Measurements from ENCODE around the gene MBOAT2. TPM values are rescaled to one million over a fixed set of nuclear protein-coding genes. Genes with fewer than 3 reads are reported as not detected.

Gene MBOAT2
- total and polyA plus RNA-seq, 2 donors (not counting 1 experiment from before 2014, with no cell fraction given) = 0.24 to 1.3 TPM

GRCh38 chr2:8983571-8983970 is 19.9 kb downstream of the MBOAT2 start:
- ATAC-seq (ENCODE audit: low read depth) (no peak), DNase-seq (no peak)
- no peak overlapping the region for H3K4me3 ChIP-seq (ENCODE audit: control extremely low read depth in 1 of 5, extremely low read depth in 1 of 5, insufficient read depth in 1 of 5, low read depth in 2 of 5, low read length in 4 of 5)
- no peak overlapping the region for H3K27ac ChIP-seq (ENCODE audit: low read length in 2 of 2)
- H3K27me3 ChIP-seq (replicated peaks in 1 of 4; ENCODE audit: control extremely low read depth in 1 of 4, control insufficient read depth in 3 of 4, insufficient read depth in 4 of 4, low read length in 3 of 4) = no peaks in the 10 kb centered on the region
- no peak overlapping the region for H2AFZ ChIP-seq (ENCODE audit: insufficient read depth, low read depth, low read length, poor library complexity, severe bottlenecking)
- ChIA-PET CTCF (no interaction called here), POLR2A (no interaction called here)
- peaks cover 3% of the 10 kb centered on the region for H3K79me2 ChIP-seq (ENCODE audit: control insufficient read depth, insufficient read depth, low read length)
- no peaks in the 10 kb centered on the region for H3K9me3 Mint-ChIP-seq (ENCODE audit: insufficient read depth)
- peaks cover 16% of the 10 kb centered on the region for H3K4me1 Mint-ChIP-seq
- no CpG with 5 or more reads among the region's 1 CpG for WGBS (ENCODE audit: insufficient coverage)
- H3K9me3 ChIP-seq (ENCODE audit: control extremely low read depth in 1 of 3, control insufficient read depth in 2 of 3, insufficient read depth in 1 of 3, low read length in 2 of 3) = no peaks in the 10 kb centered on the region
- no peaks in the 10 kb centered on the region for H4K20me1 ChIP-seq (ENCODE audit: control insufficient read depth, insufficient read depth, low read length, poor library complexity, severe bottlenecking)
- no peak overlapping the region for H3K4me3 Mint-ChIP-seq
- no peak overlapping the region for H3K4me2 ChIP-seq (replicated peaks; ENCODE audit: low read depth, low read length, poor library complexity, severe bottlenecking)
- H3K27me3 Mint-ChIP-seq = no peaks in the 10 kb centered on the region
- no peak overlapping the region for H3K9ac ChIP-seq (ENCODE audit: low read length)
- no peak for TF ChIP-seq EZH2 (IDR thresholded peaks at IDR 0.05; ENCODE audit: borderline replicate concordance, insufficient read depth, low read depth, low read length, poor library complexity, severe bottlenecking)
- TF ChIP-seq, protein P1, sequence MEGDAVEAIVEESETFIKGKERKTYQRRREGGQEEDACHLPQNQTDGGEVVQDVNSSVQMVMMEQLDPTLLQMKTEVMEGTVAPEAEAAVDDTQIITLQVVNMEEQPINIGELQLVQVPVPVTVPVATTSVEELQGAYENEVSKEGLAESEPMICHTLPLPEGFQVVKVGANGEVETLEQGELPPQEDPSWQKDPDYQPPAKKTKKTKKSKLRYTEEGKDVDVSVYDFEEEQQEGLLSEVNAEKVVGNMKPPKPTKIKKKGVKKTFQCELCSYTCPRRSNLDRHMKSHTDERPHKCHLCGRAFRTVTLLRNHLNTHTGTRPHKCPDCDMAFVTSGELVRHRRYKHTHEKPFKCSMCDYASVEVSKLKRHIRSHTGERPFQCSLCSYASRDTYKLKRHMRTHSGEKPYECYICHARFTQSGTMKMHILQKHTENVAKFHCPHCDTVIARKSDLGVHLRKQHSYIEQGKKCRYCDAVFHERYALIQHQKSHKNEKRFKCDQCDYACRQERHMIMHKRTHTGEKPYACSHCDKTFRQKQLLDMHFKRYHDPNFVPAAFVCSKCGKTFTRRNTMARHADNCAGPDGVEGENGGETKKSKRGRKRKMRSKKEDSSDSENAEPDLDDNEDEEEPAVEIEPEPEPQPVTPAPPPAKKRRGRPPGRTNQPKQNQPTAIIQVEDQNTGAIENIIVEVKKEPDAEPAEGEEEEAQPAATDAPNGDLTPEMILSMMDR (IDR thresholded peaks at IDR 0.05) = no peak
- peaks cover 10 to 14% of the 10 kb centered on the region in 2 donors for H3K4me1 ChIP-seq (ENCODE audit: control insufficient read depth in 2 of 2, insufficient read depth in 2 of 2, low read length in 2 of 2)
- H3K27ac Mint-ChIP-seq = no peak overlapping the region
- no peaks in the 10 kb centered on the region for H3K36me3 ChIP-seq (replicated peaks in 1 of 2; ENCODE audit: control extremely low read depth in 1 of 2, control insufficient read depth in 1 of 2, extremely low read depth in 1 of 2, insufficient read depth in 2 of 2, low read length in 1 of 2)
- intact Hi-C loops (cut with micrococcal nuclease) = no loop called here

DNA sequence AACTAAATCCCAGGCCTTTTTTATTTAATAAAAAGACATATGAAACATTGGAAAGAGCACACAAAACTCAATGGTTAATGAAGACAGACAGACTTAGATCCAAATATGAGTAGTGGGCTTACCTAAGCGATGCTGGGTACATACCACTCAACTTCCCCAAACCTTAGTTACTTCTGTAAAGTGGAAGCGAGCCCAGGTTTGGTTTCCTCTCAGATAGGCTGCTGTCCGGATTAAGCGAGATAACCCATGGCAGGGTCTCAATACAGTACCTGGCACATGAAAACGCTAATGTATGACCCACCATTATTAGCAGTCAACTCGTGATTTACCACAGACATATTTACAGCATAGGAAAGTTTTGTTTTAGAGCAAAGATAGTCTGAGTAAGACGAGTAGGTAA is 21.6 kb downstream of the MBOAT2 start:
- intact Hi-C loops (cut with micrococcal nuclease) = no loop called here
- POLR2A ChIA-PET = no interaction called here
- no peaks in the 10 kb centered on the region for H4K20me1 ChIP-seq (ENCODE audit: control insufficient read depth, insufficient read depth, low read length, poor library complexity, severe bottlenecking)
- H3K4me1 ChIP-seq (ENCODE audit: control insufficient read depth in 2 of 2, insufficient read depth in 2 of 2, low read length in 2 of 2) = peaks cover 10 to 14% of the 10 kb centered on the region in 2 donors
- no peaks in the 10 kb centered on the region for H3K27me3 ChIP-seq (replicated peaks in 1 of 4; ENCODE audit: control extremely low read depth in 1 of 4, control insufficient read depth in 3 of 4, insufficient read depth in 4 of 4, low read length in 3 of 4)
- no peak overlapping the region for H3K4me3 ChIP-seq (ENCODE audit: control extremely low read depth in 1 of 5, extremely low read depth in 1 of 5, insufficient read depth in 1 of 5, low read depth in 2 of 5, low read length in 4 of 5)
- no peak overlapping the region for H3K9ac ChIP-seq (ENCODE audit: low read length)
- WGBS (ENCODE audit: insufficient coverage) = 82% methylated on average over 4 of the region's 7 CpGs
- CTCF ChIA-PET = no interaction called here
- H3K36me3 ChIP-seq (replicated peaks in 1 of 2; ENCODE audit: control extremely low read depth in 1 of 2, control insufficient read depth in 1 of 2, extremely low read depth in 1 of 2, insufficient read depth in 2 of 2, low read length in 1 of 2) = no peaks in the 10 kb centered on the region
- no peak overlapping the region for H3K27ac ChIP-seq (ENCODE audit: low read length in 2 of 2)
- Mint-ChIP-seq H3K27ac (no peak overlapping the region), H3K9me3 (ENCODE audit: insufficient read depth) (no peaks in the 10 kb centered on the region), H3K27me3 (no peaks in the 10 kb centered on the region), H3K4me1 (peaks cover 16% of the 10 kb centered on the region), H3K4me3 (no peak overlapping the region)
- DNase-seq (no peak), ATAC-seq (ENCODE audit: low read depth) (no peak)
- H3K4me2 ChIP-seq (replicated peaks; ENCODE audit: low read depth, low read length, poor library complexity, severe bottlenecking) = no peak overlapping the region
- peaks cover 3% of the 10 kb centered on the region for H3K79me2 ChIP-seq (ENCODE audit: control insufficient read depth, insufficient read depth, low read length)
- no peak for TF ChIP-seq EZH2 (IDR thresholded peaks at IDR 0.05; ENCODE audit: borderline replicate concordance, insufficient read depth, low read depth, low read length, poor library complexity, severe bottlenecking)
- TF ChIP-seq, protein P1 (IDR thresholded peaks at IDR 0.05) = no peak
- no peak overlapping the region for H2AFZ ChIP-seq (ENCODE audit: insufficient read depth, low read depth, low read length, poor library complexity, severe bottlenecking)
- H3K9me3 ChIP-seq (ENCODE audit: control extremely low read depth in 1 of 3, control insufficient read depth in 2 of 3, insufficient read depth in 1 of 3, low read length in 2 of 3) = no peaks in the 10 kb centered on the region

Data from B cell (primary cell).